Renal cortical epithelial cell (primary cell): ENCODE results near the gene EPB41L2. TPM values are rescaled to one million over a fixed set of nuclear protein-coding genes. Genes with fewer than 3 reads are reported as not detected.

Experiments used
- DNase-seq: peaks from one replicate; pipeline ENCODE4 v3.0.0-alpha.2; 2011; ENCODE audit warnings: low read depth
- total RNA-seq: library from RNA; depleted of rRNA; stranded (reverse); fragments of >200 nt; gene quantifications from 2 replicates; pipeline ENCODE4 v1.2.3, GENCODE V29; 2014

The EPB41L2 gene
- total RNA-seq, 1 donor from 2014 or later = 78.7 TPM

- no peak for DNase-seq
These were observed 84.2 kb downstream of the EPB41L2 start for GRCh38 chr6:130978660-130979396.

GRCh38 chr6:130978180-130978579 is 84.9 kb downstream of the EPB41L2 start:
- no peak for DNase-seq

GRCh38 chr6:130975325-130975724 is 87.7 kb downstream of the EPB41L2 start:
- DNase-seq = peak; percentile 40

GRCh38 chr6:130973521-130974277 is 89.3 kb downstream of the EPB41L2 start:
- no peak for DNase-seq

- DNase-seq = no peak
These were observed 91.5 kb downstream of the EPB41L2 start for GRCh38 chr6:130971504-130971903.

- no peak for DNase-seq
These were observed 92.1 kb downstream of the EPB41L2 start for GRCh38 chr6:130970839-130971410.

GRCh38 chr6:130969791-130970491 is 93.1 kb downstream of the EPB41L2 start:
- DNase-seq = no peak

GRCh38 chr6:130969166-130969565 is 93.9 kb downstream of the EPB41L2 start:
- no peak for DNase-seq

GRCh38 chr6:130968476-130968875 is 94.6 kb downstream of the EPB41L2 start:
- DNase-seq = no peak

GRCh38 chr6:130967502-130968445 is 95.3 kb downstream of the EPB41L2 start:
- no peak for DNase-seq

- no peak for DNase-seq
These were observed 96.6 kb downstream of the EPB41L2 start for GRCh38 chr6:130966344-130966980.

- DNase-seq = peak; percentile 76
These were observed 97.4 kb downstream of the EPB41L2 start for GRCh38 chr6:130965656-130966055.

GRCh38 chr6:130964808-130965604 is 98.0 kb downstream of the EPB41L2 start:
- no peak for DNase-seq

- no peak for DNase-seq
These were observed 98.8 kb downstream of the EPB41L2 start for GRCh38 chr6:130964289-130964688.

- DNase-seq = no peak
These were observed 100.1 kb downstream of the EPB41L2 start for GRCh38 chr6:130962966-130963365.

- peak; percentile 89 for DNase-seq
These were observed 101.9 kb downstream of the EPB41L2 start for GRCh38 chr6:130961148-130961547.

GRCh38 chr6:130959951-130960350 is 103.1 kb downstream of the EPB41L2 start:
- DNase-seq = no peak

- DNase-seq = no peak
These were observed 104.6 kb downstream of the EPB41L2 start for GRCh38 chr6:130958468-130958867.

GRCh38 chr6:130955755-130956154 is 107.3 kb downstream of the EPB41L2 start:
- no peak for DNase-seq

- no peak for DNase-seq
These were observed 113.5 kb downstream of the EPB41L2 start for GRCh38 chr6:130949553-130949952.
